Stomach (tissue), 9 donors: ENCODE results near the gene PRSS16. TPM values are rescaled to one million over a fixed set of nuclear protein-coding genes. Genes with fewer than 3 reads are reported as not detected.

Source experiments
- DNase-seq, 2 donors: peaks; one replicate each; pipeline versions ENCODE4 v3.0.0 to v3.0.0-alpha.2; 2013 to 2019
- H3K27ac ChIP-seq, 5 donors: fragments of 200-600 bp in 4 of 5; sonication (generic) in 4 of 5; one replicate each; pipeline ENCODE4 v1.5.1; 2013 to 2019; ENCODE audit warnings: mild to moderate bottlenecking in 1 of 5, moderate library complexity in 1 of 5
- H3K27me3 ChIP-seq, 3 donors: fragments of 200-600 bp; sonication (generic); one replicate each; pipeline ENCODE4 v1.5.1; 2017 to 2019; ENCODE audit warnings: mixed run types in 1 of 3
- H3K36me3 ChIP-seq, 4 donors: fragments of 200-600 bp; sonication (generic); 1 replicate in 3 of 4; 2 replicates in 1 of 4; pipeline ENCODE4 v1.5.1; 2016 to 2019
- H3K4me1 ChIP-seq, 4 donors: fragments of 200-600 bp; sonication (generic); one replicate each; pipeline ENCODE4 v1.5.1; 2016 to 2019
- H3K4me3 ChIP-seq, 4 donors: fragments of 200-600 bp; sonication (generic) in 3 of 4; one replicate each; pipeline ENCODE4 v1.5.1; 2016 to 2019; ENCODE audit warnings: mild to moderate bottlenecking in 1 of 4
- H3K9me3 ChIP-seq, 4 donors: fragments of 200-600 bp; sonication (generic); one replicate each; pipeline ENCODE4 v1.5.1; 2016 to 2019
- EP300 ChIP-seq: sonication (generic); formaldehyde crosslinking; IDR thresholded peaks from one replicate; pipeline ENCODE4 v1.6.1; 2017; ENCODE audit warnings: antibody characterized with exemption
- POLR2A ChIP-seq, 4 donors: fragments of 450-650 bp; IDR thresholded peaks; one replicate each; pipeline ENCODE4 v1.6.1; 2016; ENCODE audit warnings: antibody characterized with exemption in 4 of 4, control low read depth in 2 of 4, mild to moderate bottlenecking in 1 of 4, moderate library complexity in 1 of 4
- POLR2AphosphoS5 ChIP-seq, 3 donors: sonication (generic); formaldehyde crosslinking; IDR thresholded peaks; one replicate each; pipeline ENCODE4 v1.6.1; 2016; ENCODE audit warnings: antibody characterized with exemption in 3 of 3
- WGBS, 5 donors: extraction: QIAGEN DNeasy Blood & Tissue Kit in 3 of 5; methylation state at CpG; one replicate each; pipeline versions ENCODE4 v1.1.5 to v1.1.7; 2013 to 2018; 5-methylcytosine and 5-hydroxymethylcytosine counted together
- intact Hi-C: fragments of 100-400 bp; cut with DNase I; formaldehyde crosslinking; loops from one replicate; pipeline ENCODE4 v1.15.1; 2023; ENCODE audit warnings: low total_unique reads
- polyA plus RNA-seq, 3 donors: library from polyadenylated mRNA; stranded (reverse); fragments of 200-250 nt; gene quantifications; one replicate each; pipeline ENCODE4 v1.2.3, GENCODE V29; 2013
- total RNA-seq, 5 donors: library from RNA; depleted of rRNA; stranded (reverse); fragments of >200 nt; gene quantifications; one replicate each; pipeline versions ENCODE4 v1.1.0 to v1.2.3, GENCODE V29; 2014 to 2016
- TF ChIP-seq, protein P1 (sequence below), 7 experiments: fragments of 450-650 bp in 4 of 7; fragments of 200-600 bp in 3 of 7; sonication (generic) in 3 of 7; IDR thresholded peaks; one replicate each; pipeline ENCODE4 v1.5.1; 2016 to 2019; ENCODE audit warnings: antibody characterized with exemption in 7 of 7, control low read depth in 2 of 7, mild to moderate bottlenecking in 1 of 7
- donor health status: healthy with polysubstance abuse.
- donor health status: Bipolar disorder and iron deficiency.
- donor health status: healthy.

The PRSS16 gene
- total and polyA plus RNA-seq, 8 donors = 2.2 to 36.2 (median 13.8) TPM; not detected in 1

DNA sequence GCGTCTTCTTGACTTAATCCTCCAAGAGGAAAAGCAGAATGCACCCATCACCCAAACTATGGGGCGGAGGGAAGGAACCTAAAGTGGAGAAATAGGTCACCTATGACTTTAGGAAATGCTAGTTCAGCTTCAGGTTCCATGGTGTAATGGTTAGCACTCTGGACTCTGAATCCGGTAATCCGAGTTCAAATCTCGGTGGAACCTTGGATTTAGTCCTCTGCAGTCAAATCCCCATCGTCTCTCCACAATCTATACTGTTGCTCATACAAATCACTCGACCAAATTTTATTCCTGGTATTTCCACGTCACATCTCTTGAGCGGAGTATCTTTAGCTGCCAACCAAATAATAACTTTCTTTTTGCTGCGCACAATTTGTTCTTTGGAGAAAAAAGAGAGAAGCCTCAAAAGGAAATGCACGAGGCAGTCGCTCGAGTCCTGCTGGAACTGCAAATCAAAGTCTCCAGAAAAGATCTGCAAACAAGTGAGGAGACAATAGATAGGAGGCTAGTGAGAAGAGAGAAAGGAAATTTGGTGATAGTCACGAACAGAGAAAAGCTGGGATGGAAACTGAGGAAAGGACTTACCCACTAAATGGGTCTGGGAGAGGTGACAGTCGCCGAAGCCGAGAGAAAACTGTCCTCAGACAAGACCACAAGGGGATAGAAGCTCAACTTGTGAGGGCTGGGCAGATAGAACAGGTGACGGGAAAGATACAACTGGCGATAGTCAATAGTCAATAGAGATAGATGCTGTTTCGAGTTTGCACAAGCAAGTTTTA, 48.0 kb downstream of the PRSS16 start:
- Histone ChIP-seq H3K4me1 (peaks cover 0 to 3% (median 0%) of the 10 kb centered on the region in 4 donors), H3K27ac (no peak overlapping the region), H3K4me3 (no peak overlapping the region), H3K9me3 (peaks cover 0 to 54% (median 37%) of the 10 kb centered on the region in 4 donors), H3K36me3 (no peaks in the 10 kb centered on the region), H3K27me3 (peaks cover 34 to 100% (median 72%) of the 10 kb centered on the region in 3 donors)
- TF ChIP-seq EP300 (no peak), POLR2AphosphoS5 (IDR thresholded peaks at IDR 0.05) (no peak), POLR2A (IDR thresholded peaks at IDR 0.05) (no peak)
- TF ChIP-seq, protein P1, sequence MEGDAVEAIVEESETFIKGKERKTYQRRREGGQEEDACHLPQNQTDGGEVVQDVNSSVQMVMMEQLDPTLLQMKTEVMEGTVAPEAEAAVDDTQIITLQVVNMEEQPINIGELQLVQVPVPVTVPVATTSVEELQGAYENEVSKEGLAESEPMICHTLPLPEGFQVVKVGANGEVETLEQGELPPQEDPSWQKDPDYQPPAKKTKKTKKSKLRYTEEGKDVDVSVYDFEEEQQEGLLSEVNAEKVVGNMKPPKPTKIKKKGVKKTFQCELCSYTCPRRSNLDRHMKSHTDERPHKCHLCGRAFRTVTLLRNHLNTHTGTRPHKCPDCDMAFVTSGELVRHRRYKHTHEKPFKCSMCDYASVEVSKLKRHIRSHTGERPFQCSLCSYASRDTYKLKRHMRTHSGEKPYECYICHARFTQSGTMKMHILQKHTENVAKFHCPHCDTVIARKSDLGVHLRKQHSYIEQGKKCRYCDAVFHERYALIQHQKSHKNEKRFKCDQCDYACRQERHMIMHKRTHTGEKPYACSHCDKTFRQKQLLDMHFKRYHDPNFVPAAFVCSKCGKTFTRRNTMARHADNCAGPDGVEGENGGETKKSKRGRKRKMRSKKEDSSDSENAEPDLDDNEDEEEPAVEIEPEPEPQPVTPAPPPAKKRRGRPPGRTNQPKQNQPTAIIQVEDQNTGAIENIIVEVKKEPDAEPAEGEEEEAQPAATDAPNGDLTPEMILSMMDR (IDR thresholded peaks at IDR 0.05) = no peak
- no peak for DNase-seq
- intact Hi-C loops = no loop called here
- 6 to 8% (median 7%) methylated on average over 20 of the region's 20 CpGs for WGBS, 5 donors

DNA sequence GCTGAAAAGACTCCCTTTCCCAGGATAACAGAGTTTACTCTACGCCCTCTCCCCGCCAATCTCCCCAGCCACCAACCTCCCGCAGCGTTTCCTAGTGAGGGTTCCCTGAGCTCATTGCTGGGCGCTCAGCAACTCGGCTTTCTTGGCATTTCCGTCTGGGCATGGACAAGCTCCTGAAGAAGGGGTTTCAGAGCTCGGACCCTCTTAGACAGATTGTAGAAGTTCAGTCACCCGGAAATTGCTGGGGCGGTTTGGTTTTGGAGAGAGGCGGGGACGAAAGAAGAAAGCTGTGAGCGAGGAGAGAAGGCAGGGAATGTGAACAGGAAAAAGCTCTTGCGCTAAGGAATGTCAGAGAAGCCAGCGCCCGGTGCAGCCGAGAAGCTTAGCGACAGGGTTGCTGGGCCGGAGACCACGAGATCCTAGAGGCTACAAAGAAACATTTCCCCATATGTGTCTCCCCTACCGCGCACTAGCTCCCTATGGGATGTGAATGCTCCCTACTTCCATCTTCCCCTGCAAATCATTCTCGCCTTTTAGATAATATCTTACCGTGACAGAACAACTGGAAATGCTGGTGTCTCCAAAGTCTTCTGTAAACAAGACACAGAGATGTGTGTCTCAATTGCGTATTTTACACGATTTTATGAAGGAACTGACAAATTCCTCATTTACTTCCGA, 48.7 kb downstream of the PRSS16 start:
- Histone ChIP-seq H3K4me3 (no peak overlapping the region), H3K36me3 (no peaks in the 10 kb centered on the region), H3K27me3 (peaks cover 28 to 100% (median 70%) of the 10 kb centered on the region in 3 donors), H3K9me3 (peaks cover 0 to 46% (median 32%) of the 10 kb centered on the region in 4 donors), H3K27ac (no peak overlapping the region), H3K4me1 (peaks cover 0 to 3% (median 0%) of the 10 kb centered on the region in 4 donors)
- 4 to 9% (median 7%) methylated on average over 27 of the region's 27 CpGs for WGBS, 5 donors
- TF ChIP-seq POLR2A (IDR thresholded peaks at IDR 0.05) (no peak), POLR2AphosphoS5 (IDR thresholded peaks at IDR 0.05) (no peak), EP300 (no peak)
- TF ChIP-seq, protein P1 (IDR thresholded peaks at IDR 0.05) = no peak
- DNase-seq = peak in 1 of 2 donors; percentile 30
- intact Hi-C loops = no loop called here

DNA sequence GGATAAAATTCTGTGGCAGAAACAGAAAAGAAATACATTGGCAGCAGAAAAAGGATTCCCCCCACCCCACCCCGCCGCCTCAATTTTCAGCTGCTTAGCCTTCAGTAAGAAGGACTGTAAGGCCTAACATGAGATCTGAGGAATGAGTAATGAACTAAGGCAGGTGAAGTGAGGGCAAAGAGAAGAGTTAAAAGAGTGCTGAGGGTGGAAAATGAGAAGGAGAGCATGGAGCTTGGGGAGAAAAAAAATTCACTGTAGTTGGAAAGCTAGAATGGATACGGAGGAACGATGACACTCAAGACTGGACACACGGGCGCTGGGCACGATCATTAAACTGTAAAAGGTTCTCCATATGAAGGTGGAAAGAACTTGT, 50.0 kb downstream of the PRSS16 start:
- Histone ChIP-seq H3K9me3 (peaks cover 0 to 35% (median 29%) of the 10 kb centered on the region in 4 donors), H3K36me3 (no peaks in the 10 kb centered on the region), H3K27me3 (peaks cover 25 to 100% (median 70%) of the 10 kb centered on the region in 3 donors), H3K4me1 (peaks cover 0 to 3% (median 0%) of the 10 kb centered on the region in 4 donors), H3K27ac (no peak overlapping the region), H3K4me3 (no peak overlapping the region)
- DNase-seq = no peak
- TF ChIP-seq EP300 (no peak), POLR2A (IDR thresholded peaks at IDR 0.05) (no peak), POLR2AphosphoS5 (IDR thresholded peaks at IDR 0.05) (no peak)
- TF ChIP-seq, protein P1 (IDR thresholded peaks at IDR 0.05) = no peak
- intact Hi-C loops = no loop called here
- WGBS, 5 donors = 8 to 28% (median 20%) methylated on average over 7 of the region's 7 CpGs

DNA sequence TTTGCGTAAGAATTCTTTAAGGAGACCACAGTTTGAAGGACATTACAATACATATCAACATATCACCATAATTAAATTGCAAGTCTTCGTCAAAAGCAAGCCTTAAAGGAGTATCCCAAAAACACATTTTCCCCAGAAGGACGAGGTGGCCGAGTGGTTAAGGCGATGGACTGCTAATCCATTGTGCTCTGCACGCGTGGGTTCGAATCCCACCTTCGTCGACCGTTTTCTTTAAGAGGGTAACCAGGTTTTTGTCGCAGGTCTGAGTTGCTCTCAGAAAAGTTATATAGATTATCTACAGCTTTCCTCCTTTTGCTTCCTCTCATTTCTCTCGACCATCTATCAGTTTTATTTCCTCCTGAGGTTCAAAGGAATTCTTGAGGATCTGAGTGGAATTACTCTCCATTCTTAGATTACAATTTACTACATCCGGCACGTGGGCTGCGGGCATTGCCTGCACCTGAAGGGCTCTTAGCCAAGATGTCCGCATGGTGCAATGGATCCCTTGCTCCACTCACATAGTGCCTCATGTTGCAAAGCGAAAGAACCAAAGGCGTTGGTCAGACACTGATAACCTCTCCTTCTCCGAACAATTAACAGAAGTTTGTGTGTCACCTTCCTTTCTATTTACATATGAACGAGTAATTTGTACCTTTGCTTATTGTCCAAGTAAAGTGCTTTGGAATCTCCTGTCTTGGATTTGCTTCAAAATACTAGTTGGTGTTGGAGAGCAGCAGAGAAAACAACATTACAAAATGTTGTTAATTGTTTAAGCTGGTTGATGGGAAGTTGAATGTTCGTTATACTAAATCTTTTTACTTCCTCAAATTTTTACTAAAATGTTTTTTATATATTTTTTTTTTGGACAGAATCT, 50.6 kb downstream of the PRSS16 start:
- no peak overlapping the region for H3K4me3 ChIP-seq
- H3K9me3 ChIP-seq = peaks cover 0 to 33% (median 29%) of the 10 kb centered on the region in 4 donors
- 17 to 21% (median 19%) methylated on average over 22 of the region's 22 CpGs for WGBS, 5 donors
- no peak overlapping the region for H3K27ac ChIP-seq
- DNase-seq = no peak
- peaks cover 0 to 3% (median 0%) of the 10 kb centered on the region in 4 donors for H3K4me1 ChIP-seq
- TF ChIP-seq POLR2AphosphoS5 (IDR thresholded peaks at IDR 0.05) = no peak
- TF ChIP-seq, protein P1 (IDR thresholded peaks at IDR 0.05) = no peak
- H3K36me3 ChIP-seq = no peaks in the 10 kb centered on the region
- intact Hi-C loops = no loop called here
- H3K27me3 ChIP-seq = peaks cover 21 to 100% (median 71%) of the 10 kb centered on the region in 3 donors
